GM23338 (cell line): Measurements from ENCODE around the gene ARHGDIA.

ENCODE experiments used
- CREB1 ChIP-seq: fragments of 250-450 bp; sonication (Bioruptor Pico); IDR thresholded peaks from 2 replicates; pipeline ENCODE4 v1.5.0; 2020; ENCODE audit warnings: low read depth, mild to moderate bottlenecking, moderate library complexity
- EZH2phosphoT487 ChIP-seq: fragments of 200-600 bp; sonication (generic); IDR thresholded peaks from one replicate; pipeline ENCODE4 v1.8.1; 2018; ENCODE audit warnings: antibody characterized with exemption; ENCODE audit not compliant: unreplicated experiment
- NANOG ChIP-seq: IDR thresholded peaks from 2 replicates; pipeline ENCODE4 v1.6.1; 2016; ENCODE audit warnings: antibody characterized with exemption, borderline replicate concordance
- TF ChIP-seq, protein P1 (sequence below), 2 experiments: fragments of 200-600 bp in 1 of 2; sonication (generic) in 1 of 2; conservative IDR thresholded peaks; 2 replicates each; pipeline versions ENCODE4 v1.5.1 to v1.6.1; 2016 to 2017; ENCODE audit warnings: antibody characterized with exemption in 2 of 2, low read depth in 2 of 2, mild to moderate bottlenecking in 2 of 2, moderate library complexity in 1 of 2

DNA sequence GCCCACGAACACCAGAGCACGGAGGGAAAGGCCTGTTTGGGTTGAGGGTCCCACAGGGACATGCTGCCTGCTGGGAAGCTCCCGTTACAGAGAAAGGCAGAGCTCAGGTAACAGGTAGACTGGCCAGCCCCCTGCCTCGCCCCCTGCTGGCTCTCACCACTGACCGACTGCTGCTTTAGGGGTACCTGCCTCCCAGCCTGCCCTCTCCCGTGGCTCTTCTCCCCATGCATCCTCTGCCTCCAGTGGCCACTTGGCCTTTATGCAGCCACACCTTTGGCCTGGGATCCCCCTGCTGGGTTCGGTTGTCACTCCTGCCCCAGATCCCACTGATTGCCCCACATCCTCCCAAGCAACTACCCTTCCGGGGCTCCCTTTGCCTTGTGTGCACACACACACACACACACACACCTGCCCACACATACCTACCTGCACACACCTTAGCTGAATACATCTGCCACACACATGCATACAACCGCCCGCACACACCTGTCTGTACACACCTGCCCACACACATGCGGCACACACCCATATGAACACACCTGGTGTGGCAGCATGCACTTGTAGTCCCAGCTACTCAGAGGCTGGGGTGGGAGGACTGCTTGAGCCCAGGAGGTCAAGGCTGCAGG is 45.2 kb downstream of the ARHGDIA start:
- TF ChIP-seq, protein P1, sequence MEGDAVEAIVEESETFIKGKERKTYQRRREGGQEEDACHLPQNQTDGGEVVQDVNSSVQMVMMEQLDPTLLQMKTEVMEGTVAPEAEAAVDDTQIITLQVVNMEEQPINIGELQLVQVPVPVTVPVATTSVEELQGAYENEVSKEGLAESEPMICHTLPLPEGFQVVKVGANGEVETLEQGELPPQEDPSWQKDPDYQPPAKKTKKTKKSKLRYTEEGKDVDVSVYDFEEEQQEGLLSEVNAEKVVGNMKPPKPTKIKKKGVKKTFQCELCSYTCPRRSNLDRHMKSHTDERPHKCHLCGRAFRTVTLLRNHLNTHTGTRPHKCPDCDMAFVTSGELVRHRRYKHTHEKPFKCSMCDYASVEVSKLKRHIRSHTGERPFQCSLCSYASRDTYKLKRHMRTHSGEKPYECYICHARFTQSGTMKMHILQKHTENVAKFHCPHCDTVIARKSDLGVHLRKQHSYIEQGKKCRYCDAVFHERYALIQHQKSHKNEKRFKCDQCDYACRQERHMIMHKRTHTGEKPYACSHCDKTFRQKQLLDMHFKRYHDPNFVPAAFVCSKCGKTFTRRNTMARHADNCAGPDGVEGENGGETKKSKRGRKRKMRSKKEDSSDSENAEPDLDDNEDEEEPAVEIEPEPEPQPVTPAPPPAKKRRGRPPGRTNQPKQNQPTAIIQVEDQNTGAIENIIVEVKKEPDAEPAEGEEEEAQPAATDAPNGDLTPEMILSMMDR (conservative IDR thresholded peaks at IDR 0.05; ENCODE audit: low read depth in 2 of 2), result peak; percentile 33 to 49
- TF ChIP-seq CREB1 (CRISPR knock-in tag) (no peak), NANOG (no peak), EZH2phosphoT487 (no peak)
